ENCODE results near the gene SETD4.
A peak's percentile ranks its signal among the peaks of the same experiment; 100 is the strongest.

The SETD4 gene

GRCh38 chr21:36047139-36047538 lies 13.2 kb downstream of the SETD4 start:
- DNase-seq (ENCODE audit: low read depth in 2 of 2), result no peak

GRCh38 chr21:36045993-36046392 lies 14.3 kb downstream of the SETD4 start:
- no peak for DNase-seq (ENCODE audit: low read depth in 2 of 2)

- no peak for DNase-seq (ENCODE audit: low read depth in 2 of 2)
Measured at GRCh38 chr21:36044056-36044455, 16.3 kb downstream of the SETD4 start.

GRCh38 chr21:36041910-36042309 lies 18.4 kb downstream of the SETD4 start:
- DNase-seq (ENCODE audit: low read depth in 2 of 2), result no peak

GRCh38 chr21:36040389-36040788 lies 19.9 kb downstream of the SETD4 start:
- no peak for DNase-seq (ENCODE audit: low read depth in 2 of 2)

- DNase-seq (ENCODE audit: low read depth in 2 of 2), result no peak
Measured at GRCh38 chr21:36039861-36040260, 20.5 kb downstream of the SETD4 start.

GRCh38 chr21:36038701-36039497 lies 21.4 kb downstream of the SETD4 start:
- no peak for DNase-seq (ENCODE audit: low read depth in 2 of 2)

GRCh38 chr21:36035381-36035791 lies 24.9 kb downstream of the SETD4 start:
- no peak for DNase-seq (ENCODE audit: low read depth in 2 of 2)

- DNase-seq (ENCODE audit: low read depth in 2 of 2), result no peak
Measured at GRCh38 chr21:36034211-36034913, 26.0 kb downstream of the SETD4 start.

GRCh38 chr21:36032647-36033406 lies 27.5 kb downstream of the SETD4 start:
- no peak for DNase-seq (ENCODE audit: low read depth in 2 of 2)

- no peak for DNase-seq (ENCODE audit: low read depth in 2 of 2)
Measured at GRCh38 chr21:36030581-36031189, 29.6 kb downstream of the SETD4 start.

GRCh38 chr21:36029309-36029708 lies 31.0 kb downstream of the SETD4 start:
- DNase-seq (ENCODE audit: low read depth in 2 of 2), result no peak

GRCh38 chr21:36028127-36029069 lies 31.9 kb downstream of the SETD4 start:
- peak; percentile 39 to 53 for DNase-seq (ENCODE audit: low read depth in 2 of 2)

- DNase-seq (ENCODE audit: low read depth in 2 of 2), result no peak
Measured at GRCh38 chr21:36027347-36027746, 33.0 kb downstream of the SETD4 start.

- no peak for DNase-seq (ENCODE audit: low read depth in 2 of 2)
Measured at GRCh38 chr21:36024782-36025181, 35.5 kb downstream of the SETD4 start.

- no peak for DNase-seq (ENCODE audit: low read depth in 2 of 2)
Measured at GRCh38 chr21:36023092-36023480, 37.2 kb downstream of the SETD4 start.

- DNase-seq (ENCODE audit: low read depth in 2 of 2), result no peak
Measured at GRCh38 chr21:36022427-36023091, 37.8 kb downstream of the SETD4 start.

GRCh38 chr21:36021251-36021837 lies 39.0 kb downstream of the SETD4 start:
- no peak for DNase-seq (ENCODE audit: low read depth in 2 of 2)

GRCh38 chr21:36015045-36015444 lies 45.3 kb downstream of the SETD4 start:
- DNase-seq (ENCODE audit: low read depth in 2 of 2), result no peak

- no peak for DNase-seq (ENCODE audit: low read depth in 2 of 2)
Measured at GRCh38 chr21:36010801-36011200, 49.5 kb downstream of the SETD4 start.

Data from activated CD4-positive, alpha-beta T cell treated with anti-CD3 and anti-CD28 coated beads for 24 hours (primary cell).